HL-60/S4 (cell line): Measurements from ENCODE around the gene ORC1.
"Not testable (repeated sequence)": the region's sequence is repeated elsewhere in the genome, so short reads cannot be mapped to it uniquely, and the experiment has no call there.

Experiments
- in situ Hi-C: fragments of 300-500 bp; cut with MboI; formaldehyde crosslinking; loops from 2 replicates; pipeline ENCODE4 v1.14.3; 2022; ENCODE audit warnings: low sequenced_read_pairs

The ORC1 gene

DNA sequence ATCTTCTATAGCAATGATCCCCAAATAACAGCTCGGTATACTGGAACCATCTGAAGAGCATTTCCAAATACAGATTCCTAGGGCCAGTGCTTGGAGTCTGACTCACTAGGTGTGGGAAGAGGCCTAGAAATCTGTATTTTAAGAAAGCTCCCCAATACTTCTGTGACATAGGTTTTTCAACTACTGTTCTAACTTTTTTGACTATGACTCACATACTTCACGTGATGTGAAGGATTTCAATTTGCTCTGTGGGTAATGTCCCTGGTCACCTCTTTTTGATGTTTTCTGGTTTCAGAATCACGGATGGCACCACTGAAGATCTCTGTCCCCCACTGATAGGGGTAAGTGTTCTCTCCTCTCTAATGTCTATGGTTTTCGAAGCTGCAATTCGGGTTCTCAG, 11.0 kb downstream of the ORC1 start:
- in situ Hi-C loops = no loop called here

DNA sequence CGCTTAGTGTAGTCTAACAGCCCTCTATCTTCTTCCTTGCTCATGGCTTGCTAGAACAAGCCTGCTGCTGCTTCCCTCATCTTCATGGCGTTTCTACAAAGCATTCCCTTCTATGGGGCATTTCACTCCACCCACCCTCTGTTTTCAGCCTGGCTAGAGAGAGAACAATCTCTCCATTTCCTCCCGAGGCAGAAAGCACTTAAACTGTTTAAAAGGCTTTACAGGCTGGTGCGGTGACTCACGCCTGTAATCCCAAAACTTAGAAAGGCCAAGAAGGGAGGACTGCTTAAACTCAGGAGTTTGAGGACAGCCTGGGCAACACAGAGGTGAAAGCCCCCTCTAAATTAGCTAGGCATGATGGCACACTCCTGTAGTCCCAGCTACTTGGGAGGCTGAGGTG, 17.8 kb downstream of the ORC1 start:
- in situ Hi-C loops = no loop called here

DNA sequence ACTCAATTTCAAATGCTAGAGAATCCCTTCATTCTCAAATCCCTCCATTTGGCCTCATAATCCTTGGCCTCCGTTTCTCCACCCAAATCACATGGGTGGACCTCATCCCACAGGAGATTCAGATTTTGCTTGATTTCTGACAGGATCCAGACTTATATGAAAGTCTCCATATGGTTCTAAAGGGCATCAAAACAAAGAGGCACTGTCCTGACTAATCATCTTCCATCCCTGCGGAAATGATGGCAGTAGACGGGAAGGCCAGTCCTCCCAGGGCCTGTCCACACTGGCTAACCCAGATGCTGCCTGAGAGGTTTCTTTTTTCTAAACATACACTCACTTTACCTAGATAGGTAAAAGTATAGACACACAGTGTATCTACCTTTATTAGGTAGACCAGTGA, 18.8 kb downstream of the ORC1 start:
- in situ Hi-C loops = no loop called here

DNA sequence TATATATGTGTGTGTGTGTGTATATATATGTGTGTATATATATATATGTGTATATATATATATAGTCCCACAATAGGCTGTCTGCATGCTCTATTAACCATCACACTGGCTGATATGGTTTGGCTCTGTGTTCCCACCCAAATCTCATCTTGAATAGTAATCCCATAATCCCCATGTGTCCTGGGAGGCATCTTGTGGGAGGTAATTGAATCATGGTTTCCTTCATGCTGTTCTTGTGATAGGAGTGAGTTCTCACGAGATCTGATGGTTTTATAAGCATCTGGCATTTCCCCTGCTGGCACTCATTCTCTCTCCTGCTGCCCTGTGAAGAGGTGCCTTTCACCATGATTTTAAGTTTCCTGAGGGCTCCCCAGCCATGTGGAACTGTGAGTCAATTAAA, 34.4 kb downstream of the ORC1 start:
- in situ Hi-C loops = not testable (repeated sequence)

DNA sequence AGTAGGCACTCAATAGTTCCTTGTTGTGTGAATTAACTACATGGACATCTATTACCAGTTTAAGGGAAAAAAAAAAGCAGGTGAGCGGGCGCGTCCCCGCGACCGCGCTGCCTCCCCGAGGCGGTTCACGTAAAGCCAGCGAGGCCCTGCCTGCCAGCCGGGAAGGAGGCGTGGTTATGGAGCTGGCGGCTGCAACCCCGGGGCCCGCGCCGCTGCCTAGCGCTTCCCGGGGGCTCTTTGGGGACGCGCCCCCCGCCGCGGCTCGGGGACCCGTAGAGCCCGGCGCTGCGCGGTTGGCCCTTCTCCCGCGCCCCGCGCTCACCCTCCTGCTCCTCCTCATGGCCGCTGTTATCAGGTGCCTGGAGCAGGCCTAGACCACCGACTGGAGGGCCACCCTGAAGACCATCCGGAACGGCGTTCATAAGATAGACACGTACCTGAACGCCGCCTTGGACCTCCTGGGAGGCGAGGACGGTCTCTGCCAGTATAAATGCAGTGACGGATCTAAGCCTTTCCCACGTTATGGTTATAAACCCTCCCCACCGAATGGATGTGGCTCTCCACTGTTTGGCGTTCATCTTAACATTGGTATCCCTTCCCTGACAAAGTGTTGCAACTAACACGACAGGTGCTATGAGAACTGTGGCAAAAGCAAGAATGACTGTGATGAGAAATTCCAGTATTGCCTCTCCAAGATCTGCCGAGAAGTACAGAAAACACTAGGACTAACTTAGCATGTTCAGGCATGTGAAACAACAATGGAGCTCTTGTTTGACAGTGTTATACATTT, 35.6 kb downstream of the ORC1 start:
- in situ Hi-C loops = no loop called here

DNA sequence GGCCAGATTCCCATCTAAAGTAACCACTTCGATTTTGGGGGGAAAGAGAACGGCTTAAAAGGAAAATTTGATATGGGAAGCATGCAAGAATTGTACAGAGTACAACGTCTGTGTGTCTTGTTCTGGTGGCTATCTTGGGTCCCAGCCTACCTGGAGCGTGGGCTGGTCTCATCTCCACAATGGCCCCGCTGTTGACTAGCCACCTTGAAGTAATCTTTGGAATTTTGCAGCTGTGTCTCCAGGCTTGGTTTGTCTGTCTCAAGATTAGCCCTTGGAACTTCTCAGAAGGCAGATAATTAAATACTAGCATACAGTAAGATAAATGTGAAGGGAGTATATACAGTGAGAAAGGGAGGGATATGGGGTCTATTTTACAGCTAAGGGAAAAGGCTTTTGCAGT, 37.0 kb downstream of the ORC1 start:
- in situ Hi-C loops = no loop called here

DNA sequence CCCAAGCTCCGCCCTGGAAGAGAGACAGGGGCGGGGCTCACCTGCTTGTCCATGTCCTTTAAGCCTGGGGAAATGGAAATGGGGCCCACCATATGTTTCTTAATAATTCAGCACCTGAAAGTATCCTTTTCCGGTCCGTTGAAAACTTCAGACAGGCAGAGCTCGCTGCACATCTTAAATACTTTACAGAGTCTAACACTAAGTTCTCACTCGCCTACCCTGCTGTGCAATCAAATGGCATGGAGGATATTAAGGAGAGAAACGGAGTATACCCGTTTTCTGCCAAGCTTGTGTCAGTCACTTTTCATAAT, 37.8 kb downstream of the ORC1 start:
- in situ Hi-C loops = no loop called here

DNA sequence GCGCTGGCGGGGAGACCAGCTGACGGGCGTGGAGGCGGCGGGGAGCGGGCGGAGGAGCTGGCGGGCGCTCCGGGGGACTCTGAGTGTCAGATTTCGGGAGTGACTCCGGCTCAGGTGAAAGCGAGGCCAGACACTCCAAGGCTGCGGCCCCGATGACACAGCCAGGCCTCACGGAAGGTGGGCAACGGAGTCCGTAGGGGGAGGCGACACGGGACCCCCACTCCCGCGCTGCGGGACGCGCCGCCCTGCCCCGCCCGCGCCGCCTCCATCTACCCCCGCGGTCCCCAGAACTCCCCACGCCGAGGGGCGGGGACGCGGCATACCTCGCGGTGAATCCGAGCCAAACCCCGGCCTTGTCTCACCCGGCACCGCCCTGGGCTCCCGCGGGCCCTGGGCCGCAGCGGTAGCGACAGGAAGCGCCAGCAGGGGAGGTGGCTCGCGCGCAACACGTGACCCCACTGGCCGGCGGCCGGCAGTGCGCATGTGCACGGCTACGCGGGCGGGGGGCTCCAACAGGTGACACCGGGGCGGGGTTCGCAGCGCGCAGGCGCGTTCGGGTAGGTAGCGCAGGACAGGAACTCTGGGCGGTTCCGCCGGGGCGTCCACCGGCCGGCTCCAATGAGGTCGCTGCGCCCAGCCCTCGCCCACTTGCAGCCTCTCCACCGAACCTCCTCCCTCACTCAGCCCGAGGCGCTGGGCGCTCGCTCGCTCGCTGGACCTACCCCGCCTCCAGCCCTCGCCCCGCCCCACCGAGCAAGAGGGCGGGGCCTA, 38.3 kb downstream of the ORC1 start, which contains the start of gene CC2D1B:
CC2D1B (minus strand) TSS at position 460 of the 771 bp plus-strand sequence. CDS start 1,585 bp downstream, outside the sequence.
- in situ Hi-C loops = no loop called here

DNA sequence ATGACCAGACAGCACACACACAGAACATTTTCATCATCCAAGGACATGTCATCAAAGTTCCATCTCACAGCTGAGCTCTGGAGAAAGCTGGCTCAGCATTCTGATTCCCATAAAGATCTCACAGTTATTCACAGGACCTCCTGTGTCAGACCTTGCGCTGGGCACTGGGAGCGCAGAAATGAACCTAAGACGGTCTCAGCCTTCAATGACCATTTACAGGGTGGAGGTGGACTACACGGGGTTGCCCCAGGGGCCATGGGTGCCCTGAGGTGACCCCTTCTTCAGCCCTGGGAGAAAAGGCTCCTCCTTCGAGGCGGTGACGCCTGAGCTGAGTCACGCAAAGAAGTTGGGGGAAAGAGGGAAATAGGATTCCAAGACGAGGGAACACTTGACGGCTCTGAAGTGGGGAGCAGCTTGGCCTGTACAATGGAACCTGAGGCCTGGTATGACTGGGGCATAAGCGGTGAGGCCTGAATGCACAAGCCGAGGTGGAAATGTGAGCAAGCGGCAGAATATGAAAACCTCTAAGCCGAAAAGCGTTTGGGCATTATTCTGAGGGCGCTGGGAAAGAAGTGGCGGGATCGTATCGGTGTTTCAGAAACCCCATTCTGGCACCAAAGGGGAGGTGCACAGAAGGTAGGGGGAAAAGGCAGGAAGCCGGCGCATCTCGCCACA, 39.0 kb downstream of the ORC1 start:
- in situ Hi-C loops = no loop called here

DNA sequence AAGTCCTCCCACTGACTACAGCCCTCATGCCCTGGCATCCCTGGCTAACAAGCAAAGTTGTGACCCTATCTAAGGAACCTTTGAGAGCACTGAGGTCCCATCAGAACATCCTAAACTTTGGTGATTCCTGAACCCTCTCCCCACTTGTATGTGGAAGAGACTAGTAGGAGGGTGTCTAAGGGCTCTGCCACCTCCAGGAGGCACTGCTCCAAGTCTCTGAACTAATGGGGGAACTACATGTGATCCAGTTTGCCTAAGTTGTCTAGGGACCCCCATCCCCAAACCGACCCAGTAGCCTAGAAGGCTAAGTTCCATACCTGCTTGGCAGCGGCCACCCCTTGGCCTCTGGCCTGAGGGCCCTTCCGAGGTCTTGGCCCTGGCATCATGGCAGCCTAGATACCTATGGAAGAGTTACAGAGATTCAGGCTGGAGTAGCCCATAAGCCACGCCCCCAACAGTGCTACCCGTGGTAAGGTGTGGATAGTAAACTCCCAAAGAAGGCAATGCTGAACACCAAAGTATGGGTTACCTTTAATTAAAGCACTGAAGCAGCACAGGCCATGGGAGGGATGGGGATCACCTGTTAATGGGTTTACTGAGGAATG, 39.9 kb downstream of the ORC1 start:
- in situ Hi-C loops = no loop called here

DNA sequence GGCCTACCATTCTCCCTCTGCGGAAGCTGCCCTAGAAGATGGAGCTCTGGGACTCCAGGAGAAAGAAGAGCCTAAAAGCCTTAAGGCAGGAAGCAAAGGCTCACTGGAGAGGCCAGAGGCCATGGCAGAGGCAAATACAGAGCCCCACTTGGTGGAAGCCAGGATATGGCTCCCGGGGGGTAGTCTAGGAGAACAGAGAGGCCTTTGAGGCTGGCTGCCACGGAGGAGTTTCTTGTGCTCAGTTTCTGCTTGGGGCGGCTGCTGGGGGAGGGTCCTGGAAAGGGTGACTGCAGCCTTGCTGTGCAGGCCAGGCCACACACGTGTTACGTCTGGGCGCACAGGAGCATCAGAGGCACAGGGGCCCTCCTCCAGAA, 43.6 kb downstream of the ORC1 start:
- in situ Hi-C loops = no loop called here

DNA sequence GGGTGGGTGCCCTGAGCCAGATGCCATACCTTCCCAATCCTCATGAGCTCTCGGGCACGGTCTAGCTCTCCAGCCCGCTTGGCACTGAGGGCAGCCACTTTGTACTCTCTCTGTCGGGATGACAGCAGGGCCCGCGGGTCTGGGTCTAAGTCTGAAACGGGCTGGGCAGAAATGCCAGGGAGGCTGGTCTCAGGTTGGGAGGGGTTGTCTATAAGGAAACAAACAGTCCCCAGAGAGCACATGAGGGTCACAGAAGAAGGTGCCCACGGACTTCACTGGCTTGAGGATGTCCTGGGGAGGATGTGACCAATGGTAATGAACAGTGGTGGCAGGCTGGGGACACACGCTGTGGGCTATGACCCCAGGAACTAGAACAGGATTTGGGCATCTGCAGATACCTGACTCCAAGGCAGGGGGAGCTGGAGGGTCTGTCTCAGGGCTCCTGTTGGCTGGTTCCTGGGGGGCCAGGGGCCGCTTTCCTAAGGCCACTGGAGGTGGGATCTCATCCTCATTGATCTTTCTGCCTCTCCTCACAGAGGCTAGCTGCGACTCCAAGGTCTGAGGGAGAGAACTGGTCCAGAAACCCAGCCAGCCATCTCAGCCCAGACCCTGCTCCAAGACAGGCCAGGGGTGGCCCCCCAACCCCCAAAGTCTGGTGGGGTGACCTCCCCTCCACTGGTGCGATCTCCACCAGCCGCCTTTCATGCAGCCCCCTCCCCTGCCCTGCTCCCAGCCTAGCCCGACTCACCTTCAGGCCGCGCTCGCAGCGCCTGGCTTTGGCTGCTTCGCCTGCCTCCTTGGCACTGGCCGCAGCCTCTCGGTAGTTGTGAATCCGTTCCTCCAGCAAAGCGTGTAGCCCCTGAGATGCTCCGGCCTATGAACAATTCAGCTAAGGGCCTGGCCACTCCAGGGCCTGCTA, 44.3 kb downstream of the ORC1 start:
- in situ Hi-C loops = no loop called here

DNA sequence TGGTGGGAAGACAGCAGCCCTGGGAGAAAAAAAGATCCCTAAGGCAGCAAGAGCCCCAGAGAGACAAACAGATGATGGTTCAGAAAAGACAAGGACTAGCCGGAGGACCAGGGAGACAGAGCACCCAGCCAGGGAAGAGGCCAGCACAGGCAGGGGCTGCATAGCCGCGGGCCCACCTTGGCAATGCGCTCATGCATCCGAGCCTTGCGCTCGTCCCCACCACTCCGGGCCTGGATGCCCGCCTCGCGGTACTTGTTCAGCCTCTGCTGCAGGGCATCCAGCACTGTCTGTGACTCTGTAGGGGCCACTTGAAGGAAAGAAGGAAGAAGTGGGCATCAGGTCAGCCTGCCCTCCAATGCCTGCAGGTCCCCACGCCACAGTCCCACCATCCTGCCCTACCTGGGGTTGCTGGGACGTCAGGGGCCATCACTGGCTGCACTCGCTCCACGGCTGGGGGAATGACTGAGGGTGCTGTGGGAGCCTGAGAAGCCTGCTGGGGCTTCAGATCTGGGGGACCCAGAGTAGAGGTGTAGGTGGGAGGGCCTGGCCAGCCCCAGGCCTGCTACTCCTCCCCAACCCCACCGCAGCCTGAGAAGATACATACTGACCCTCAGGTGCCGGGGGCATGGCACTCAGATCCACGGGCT, 45.2 kb downstream of the ORC1 start:
- in situ Hi-C loops = no loop called here

DNA sequence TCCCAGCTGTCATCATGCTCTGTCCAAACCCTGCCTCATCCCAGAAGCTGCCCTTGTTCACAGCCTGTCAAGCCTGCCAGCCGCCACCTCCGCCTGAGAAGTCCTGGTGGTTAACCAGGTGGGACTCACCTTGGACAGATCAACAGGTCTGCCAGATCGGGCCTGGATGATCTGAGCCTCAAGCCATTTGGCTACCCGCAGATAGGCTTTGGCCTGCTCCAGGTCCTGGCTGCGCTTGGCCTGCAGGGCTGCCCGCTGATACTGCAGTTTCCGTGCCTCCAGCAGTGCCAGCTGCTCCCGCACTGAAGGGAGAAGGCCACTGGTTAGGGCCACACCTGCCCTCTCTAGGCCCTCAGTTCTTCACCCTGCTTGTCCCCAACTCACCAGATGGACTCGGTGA, 46.8 kb downstream of the ORC1 start:
- in situ Hi-C loops = no loop called here

DNA sequence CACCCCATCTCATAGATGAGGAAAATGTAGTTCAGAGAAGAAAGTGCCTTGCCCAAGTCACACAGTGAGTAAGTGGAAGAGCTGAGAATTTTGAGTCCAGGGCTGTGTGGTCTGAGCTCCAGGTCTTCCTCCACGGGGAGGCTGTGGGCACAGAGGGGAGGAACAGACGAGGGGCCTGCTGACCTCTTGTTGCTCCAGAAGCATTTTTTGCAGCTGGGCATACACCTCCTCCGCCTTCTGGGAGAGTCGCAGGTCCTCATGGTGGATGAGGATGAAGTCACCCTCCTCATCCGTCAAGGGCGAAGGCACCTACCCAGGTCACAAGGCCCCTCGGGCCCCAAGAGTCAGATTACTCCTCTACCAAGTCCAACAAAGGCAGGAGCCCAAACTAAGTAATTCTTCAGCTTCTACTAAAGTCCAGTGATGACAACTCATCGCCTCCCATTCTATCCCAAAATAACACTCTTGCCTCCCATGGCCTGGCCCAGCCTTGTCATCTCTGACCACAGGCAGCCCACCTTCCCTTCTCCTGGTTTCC, 47.3 kb downstream of the ORC1 start:
- in situ Hi-C loops = no loop called here

DNA sequence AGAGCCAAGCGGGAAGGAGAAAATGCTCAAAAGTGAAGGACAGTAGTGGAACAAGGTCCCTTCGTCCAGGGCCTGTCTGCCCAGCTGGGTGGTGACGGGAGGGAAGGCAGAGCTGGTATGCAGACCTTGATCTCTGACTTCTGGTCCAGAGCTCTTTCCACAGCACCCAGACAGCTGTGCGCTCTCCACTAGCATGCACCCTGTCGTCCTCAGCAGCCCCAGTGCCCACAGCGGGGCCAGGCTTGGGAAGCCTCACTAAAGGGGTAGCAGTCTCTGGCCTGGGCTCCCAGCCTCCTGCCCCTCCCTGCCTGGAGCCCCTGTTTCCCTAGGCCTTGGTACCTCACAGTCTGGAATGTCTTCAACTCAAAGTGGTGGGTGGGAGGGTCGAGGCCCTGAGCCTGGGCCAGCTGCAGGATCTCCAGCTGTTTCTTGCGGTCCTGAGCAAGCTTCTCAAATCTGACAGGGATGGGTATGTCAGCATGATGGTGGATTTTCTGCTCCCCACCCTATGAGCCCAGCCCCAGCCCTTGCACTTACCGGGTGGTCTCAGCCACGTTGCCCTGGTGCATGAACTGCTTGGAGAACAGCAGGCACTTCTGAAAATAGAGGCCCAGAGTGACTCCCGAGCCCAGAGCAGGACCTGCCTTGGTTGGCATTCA, 48.2 kb downstream of the ORC1 start:
- in situ Hi-C loops = no loop called here

DNA sequence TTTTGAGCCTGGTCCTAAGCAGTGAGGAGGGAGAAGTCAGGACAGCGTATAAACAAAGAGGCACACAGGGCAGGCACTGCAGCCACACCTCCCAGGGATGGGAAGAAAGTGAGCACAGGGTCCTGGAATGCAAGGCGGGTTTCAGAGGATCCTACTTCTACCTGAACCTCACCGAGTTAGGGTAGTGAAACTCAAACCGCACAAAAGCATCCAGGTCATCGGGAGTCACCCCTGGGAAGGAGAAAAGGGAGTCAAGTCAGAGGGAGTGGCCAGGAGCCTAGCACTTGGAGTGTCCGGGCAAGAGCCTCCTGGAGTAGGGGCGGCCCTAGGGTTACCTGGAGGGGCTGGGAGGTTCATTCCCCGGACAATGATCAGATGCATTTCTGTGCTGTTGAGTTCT, 48.8 kb downstream of the ORC1 start:
- in situ Hi-C loops = no loop called here

DNA sequence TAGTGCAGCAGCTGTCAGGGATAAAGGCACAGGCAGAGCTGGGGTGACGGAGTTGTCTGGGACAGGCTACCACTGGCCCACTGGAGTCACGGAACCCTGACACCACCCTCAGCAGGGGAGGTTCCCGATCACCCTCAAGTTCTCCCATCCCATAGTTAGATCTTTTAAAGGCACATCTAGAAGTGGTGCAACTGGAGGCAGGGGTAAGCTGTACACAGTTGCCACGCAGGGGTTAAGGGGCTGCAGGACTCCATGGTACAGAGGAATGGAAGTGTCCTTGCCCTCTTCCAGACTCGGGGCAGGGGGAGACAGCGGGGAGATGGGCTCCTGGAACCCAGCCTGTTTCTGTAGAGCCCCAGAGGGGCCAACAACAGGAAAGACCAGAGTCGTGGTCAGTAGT, 51.5 kb downstream of the ORC1 start:
- in situ Hi-C loops = no loop called here

DNA sequence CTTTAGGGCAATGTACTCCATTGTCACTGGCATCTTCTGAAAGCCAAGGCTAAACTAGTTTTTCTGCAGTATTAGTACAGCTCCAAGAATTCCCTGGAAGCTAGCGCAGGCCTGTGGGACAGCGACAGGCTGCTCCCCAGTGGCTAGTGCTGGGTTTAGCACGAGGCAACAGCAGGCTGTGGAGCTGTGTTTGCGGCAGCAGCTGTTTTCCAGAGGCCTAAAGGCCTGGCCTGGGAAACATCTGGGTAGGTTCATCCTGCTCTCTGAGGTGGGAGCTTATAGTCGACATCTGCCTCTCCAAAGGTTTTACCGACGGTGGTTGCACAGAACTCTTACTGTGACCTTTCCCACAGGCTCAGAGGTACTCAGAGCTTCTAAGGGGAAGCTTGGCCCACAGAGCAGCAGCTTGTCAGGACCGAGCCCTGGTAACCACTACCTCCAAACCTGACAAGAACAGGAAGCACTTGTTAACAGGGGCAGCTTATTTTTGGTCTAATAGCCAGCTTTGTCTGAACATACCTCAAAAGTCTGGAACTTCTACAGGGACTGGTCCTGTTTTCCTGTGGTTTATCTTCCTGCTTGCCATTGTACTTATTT, 55.4 kb downstream of the ORC1 start:
- in situ Hi-C loops = no loop called here
